Lower leg skin (tissue), 4 donors: ENCODE data around the gene GRIA1. TPM values are rescaled to one million over a fixed set of nuclear protein-coding genes. Genes with fewer than 3 reads are reported as not detected.

Source experiments
- DNase-seq, 2 donors: peaks; one replicate each; pipeline ENCODE4 v3.0.0-alpha.2; 2019; ENCODE audit warnings: low spot score in 2 of 2
- H3K4me3 ChIP-seq: fragments of 200-600 bp; sonication (generic); 2 replicates; pipeline ENCODE4 v1.5.1; 2017; ENCODE audit warnings: mild to moderate bottlenecking, low read depth; ENCODE audit not compliant: poor library complexity, severe bottlenecking
- POLR2A ChIP-seq, 2 donors: fragments of 450-650 bp; IDR thresholded peaks; one replicate each; pipeline ENCODE4 v1.6.1; 2016 to 2017; ENCODE audit warnings: antibody characterized with exemption in 2 of 2, mild to moderate bottlenecking in 1 of 2, moderate library complexity in 1 of 2
- WGBS, 2 donors: methylation state at CpG; one replicate each; pipeline ENCODE4 v1.1.5; 2018; 5-methylcytosine and 5-hydroxymethylcytosine counted together
- intact Hi-C: fragments of 100-400 bp; cut with DNase I; formaldehyde crosslinking; loops from one replicate; pipeline ENCODE4 v1.15.0; 2023; ENCODE audit warnings: low total_unique reads
- total RNA-seq, 4 donors: library from RNA; depleted of rRNA; stranded (reverse); fragments of >200 nt; gene quantifications; one replicate each; pipeline ENCODE4 v1.1.0, GENCODE V29; 2016
- TF ChIP-seq, protein P1 (sequence below), 3 donors: fragments of 450-650 bp; IDR thresholded peaks; one replicate each; pipeline ENCODE4 v1.5.1; 2016; ENCODE audit warnings: antibody characterized with exemption in 3 of 3, mild to moderate bottlenecking in 3 of 3, moderate library complexity in 2 of 3

Gene GRIA1
- total RNA-seq, 4 donors from 2014 or later = 0.08 to 2.3 (median 0.40) TPM

DNA sequence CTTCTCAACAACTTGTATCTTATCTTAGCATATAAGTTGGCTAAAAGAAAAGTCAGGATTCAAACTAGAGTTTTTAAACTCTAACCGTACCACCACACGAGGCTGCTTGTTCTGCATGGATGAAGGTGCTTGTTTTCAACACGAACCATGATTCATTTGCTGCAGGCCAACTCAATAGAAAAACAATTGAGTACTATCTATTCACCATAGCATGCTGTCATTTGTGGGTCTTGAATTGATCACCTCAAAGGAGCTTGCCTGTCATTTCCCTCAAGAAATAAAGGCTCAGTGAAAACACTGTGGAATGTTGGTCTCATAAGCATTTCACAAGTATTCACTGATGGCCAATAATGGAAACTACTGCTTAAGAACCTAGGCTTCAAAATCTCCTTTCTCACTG, 21.0 kb upstream of the GRIA1 start:
- TF ChIP-seq, protein P1, sequence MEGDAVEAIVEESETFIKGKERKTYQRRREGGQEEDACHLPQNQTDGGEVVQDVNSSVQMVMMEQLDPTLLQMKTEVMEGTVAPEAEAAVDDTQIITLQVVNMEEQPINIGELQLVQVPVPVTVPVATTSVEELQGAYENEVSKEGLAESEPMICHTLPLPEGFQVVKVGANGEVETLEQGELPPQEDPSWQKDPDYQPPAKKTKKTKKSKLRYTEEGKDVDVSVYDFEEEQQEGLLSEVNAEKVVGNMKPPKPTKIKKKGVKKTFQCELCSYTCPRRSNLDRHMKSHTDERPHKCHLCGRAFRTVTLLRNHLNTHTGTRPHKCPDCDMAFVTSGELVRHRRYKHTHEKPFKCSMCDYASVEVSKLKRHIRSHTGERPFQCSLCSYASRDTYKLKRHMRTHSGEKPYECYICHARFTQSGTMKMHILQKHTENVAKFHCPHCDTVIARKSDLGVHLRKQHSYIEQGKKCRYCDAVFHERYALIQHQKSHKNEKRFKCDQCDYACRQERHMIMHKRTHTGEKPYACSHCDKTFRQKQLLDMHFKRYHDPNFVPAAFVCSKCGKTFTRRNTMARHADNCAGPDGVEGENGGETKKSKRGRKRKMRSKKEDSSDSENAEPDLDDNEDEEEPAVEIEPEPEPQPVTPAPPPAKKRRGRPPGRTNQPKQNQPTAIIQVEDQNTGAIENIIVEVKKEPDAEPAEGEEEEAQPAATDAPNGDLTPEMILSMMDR (IDR thresholded peaks at IDR 0.05) = no peak
- 86 to 91% methylated on average over 3 of the region's 3 CpGs for WGBS, 2 donors
- no peak overlapping the region for H3K4me3 ChIP-seq
- no peak for DNase-seq
- intact Hi-C loops = no loop called here

DNA sequence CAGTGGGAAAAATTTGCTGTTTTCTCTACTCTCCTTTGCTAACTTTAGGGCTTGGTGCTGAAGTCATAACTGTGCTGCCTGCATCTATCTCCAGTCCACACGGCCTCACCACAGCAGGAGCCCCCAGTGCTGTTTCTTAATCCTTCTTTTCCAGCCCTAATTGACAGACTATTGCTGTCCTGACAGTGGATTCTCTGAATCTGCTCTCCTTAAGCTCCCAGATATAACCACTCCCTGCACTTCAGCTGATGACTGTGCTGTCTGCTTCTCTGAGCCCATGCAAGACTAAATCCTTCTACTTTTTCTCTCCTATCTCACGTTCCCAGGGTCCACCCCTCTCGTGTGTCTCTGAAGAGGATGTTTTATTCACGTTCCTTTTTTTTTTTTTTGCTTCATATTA, 19.7 kb upstream of the GRIA1 start:
- 46 to 69% methylated on average over 4 of the region's 4 CpGs for WGBS, 2 donors
- intact Hi-C loops = no loop called here

DNA sequence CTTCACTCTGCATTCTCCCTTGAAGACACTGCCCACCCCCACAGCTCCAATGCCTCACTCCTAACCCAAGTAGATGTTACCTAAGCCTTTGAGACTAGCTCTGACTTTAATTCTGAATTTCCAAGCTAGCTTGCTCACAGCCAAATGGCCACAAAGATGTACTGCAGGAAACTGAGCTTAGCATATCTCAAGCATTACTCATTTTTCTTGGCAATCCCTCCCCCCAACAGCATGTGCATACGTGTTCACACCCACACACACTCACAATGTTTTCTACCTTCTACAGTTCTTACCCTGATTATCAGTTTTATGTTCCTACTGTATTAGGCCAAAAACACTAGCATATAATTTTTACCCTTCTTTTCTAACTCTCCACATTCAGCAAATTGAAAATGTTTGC, 13.7 kb upstream of the GRIA1 start:
- TF ChIP-seq, protein P1 (IDR thresholded peaks at IDR 0.05) = no peak
- no peak for TF ChIP-seq POLR2A (IDR thresholded peaks at IDR 0.05)
- intact Hi-C loops = no loop called here
- H3K4me3 ChIP-seq = no peak overlapping the region
- WGBS, 2 donors = 23 to 30% methylated on average over 1 of the region's 1 CpG
- no peak for DNase-seq

More for the DNA sequence above, 19.7 kb upstream of the GRIA1 start:
- no peak for DNase-seq
- TF ChIP-seq POLR2A (IDR thresholded peaks at IDR 0.05) = no peak
- TF ChIP-seq, protein P1 (IDR thresholded peaks at IDR 0.05) = no peak
- H3K4me3 ChIP-seq = no peak overlapping the region

DNA sequence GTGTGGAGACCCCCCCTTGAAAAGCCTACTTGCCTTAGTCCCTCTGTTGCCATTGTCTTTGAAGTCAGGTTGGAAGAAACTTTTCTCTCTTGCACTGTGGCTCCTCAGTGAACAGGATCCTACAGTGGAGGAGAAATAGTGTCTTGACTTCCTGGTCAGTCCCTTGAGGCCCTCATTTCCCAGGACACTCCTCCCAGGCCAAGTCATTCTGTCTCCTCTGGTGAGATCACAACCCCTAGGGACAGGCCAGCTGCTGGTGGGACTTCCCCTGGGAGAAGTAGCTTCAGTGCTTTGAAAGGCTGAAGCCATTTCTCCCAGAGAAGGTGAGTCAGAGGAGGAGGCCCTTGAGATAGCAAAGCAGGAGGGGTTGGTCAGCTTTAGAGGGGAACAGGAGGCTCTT, 10.1 kb upstream of the GRIA1 start:
- intact Hi-C loops = no loop called here
- DNase-seq = no peak
- H3K4me3 ChIP-seq = no peak overlapping the region
- TF ChIP-seq, protein P1 (IDR thresholded peaks at IDR 0.05) = no peak
- TF ChIP-seq POLR2A (IDR thresholded peaks at IDR 0.05) = no peak

DNA sequence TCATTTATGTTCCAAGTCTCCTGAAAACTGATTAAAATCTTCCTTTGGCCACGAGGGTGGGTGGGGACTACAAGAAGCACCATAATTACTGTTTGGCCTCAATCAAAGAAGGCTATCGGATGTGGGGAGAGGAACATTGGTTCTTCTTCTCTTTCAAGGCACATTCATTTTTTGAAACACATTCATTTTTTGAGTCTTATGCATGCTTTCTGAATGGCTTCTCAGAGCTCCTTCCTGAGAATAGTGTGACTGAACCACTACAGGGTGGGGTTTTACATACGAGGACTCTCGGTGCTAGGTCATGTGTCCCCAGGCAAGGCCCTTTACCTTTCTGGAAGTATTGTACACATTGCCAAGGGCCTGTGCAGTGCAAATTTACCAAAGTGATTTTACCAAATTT, 7.0 kb upstream of the GRIA1 start:
- TF ChIP-seq, protein P1 (IDR thresholded peaks at IDR 0.05) = no peak
- 57 to 64% methylated on average over 4 of the region's 4 CpGs for WGBS, 2 donors

DNA sequence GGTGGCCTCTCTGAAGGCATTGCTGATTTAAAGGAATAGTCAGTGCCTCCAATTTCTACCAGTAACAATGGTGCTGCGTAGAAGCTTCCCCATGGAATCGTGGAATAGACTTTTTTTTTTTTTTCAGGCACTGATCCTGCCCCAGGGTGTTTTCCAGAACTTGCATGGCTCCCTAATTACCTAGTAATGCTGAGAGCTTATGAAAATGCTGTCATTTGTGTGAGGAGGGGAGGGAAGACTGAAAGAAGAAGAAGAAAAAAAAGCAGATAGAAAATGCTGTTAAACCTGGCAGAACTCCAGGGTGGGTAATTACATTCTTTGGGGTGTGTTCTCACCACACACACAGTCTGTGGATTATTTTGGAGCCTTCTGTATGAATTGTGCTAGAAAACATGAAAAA, 4.8 kb upstream of the GRIA1 start:
- intact Hi-C loops = no loop called here
- no peak overlapping the region for H3K4me3 ChIP-seq
- 53 to 57% methylated on average over 2 of the region's 2 CpGs for WGBS, 2 donors
- no peak for DNase-seq
- TF ChIP-seq POLR2A (IDR thresholded peaks at IDR 0.05) = no peak
- TF ChIP-seq, protein P1 (IDR thresholded peaks at IDR 0.05) = no peak

More for the DNA sequence above, 7.0 kb upstream of the GRIA1 start:
- DNase-seq = no peak
- intact Hi-C loops = no loop called here
- no peak overlapping the region for H3K4me3 ChIP-seq
